Measurements from ENCODE around the gene CELSR1.

The CELSR1 gene

GRCh38 chr22:46490538-46490937 lies 46.9 kb downstream of the CELSR1 start:
- H3K36me3 ChIP-seq (replicated peaks; ENCODE audit: insufficient read depth, low read length): no peaks in the 10 kb centered on the region
- H3K79me2 ChIP-seq (ENCODE audit: low read length): no peaks in the 10 kb centered on the region
- no peaks in the 10 kb centered on the region for H3K9me2 ChIP-seq (replicated peaks; ENCODE audit: insufficient read depth, low read length)
- H2AFZ ChIP-seq (ENCODE audit: low read length): no peak overlapping the region
- H3K9ac ChIP-seq (ENCODE audit: low read length): no peak overlapping the region
- TF ChIP-seq EZH2 (optimal IDR thresholded peaks at IDR 0.05; ENCODE audit: low read depth, low read length): no peak
- 0 out of 2 replicates have a peak, but pooled peaks cover 3% of the 10 kb centered on the region for H3F3A ChIP-seq (ENCODE audit: insufficient read depth, low read length)
- H3K27ac ChIP-seq (ENCODE audit: low read length): peak overlapping the region; percentile 66; the same call in 1 of the 2 replicates
- H3K4me1 ChIP-seq (ENCODE audit: low read length): peaks cover 14% of the 10 kb centered on the region
- DNase-seq: peak; percentile 71
- H3K9me3 ChIP-seq (replicated peaks; ENCODE audit: insufficient read depth, low read length): no peaks in the 10 kb centered on the region
- no peak overlapping the region for H3K4me3 ChIP-seq (ENCODE audit: low read length)
- H3K4me2 ChIP-seq (ENCODE audit: low read depth, low read length): no peak overlapping the region
- no peaks in the 10 kb centered on the region for H3K27me3 ChIP-seq (replicated peaks; ENCODE audit: insufficient read depth, low read length)
- H4K20me1 ChIP-seq (ENCODE audit: insufficient read depth, low read length): no peaks in the 10 kb centered on the region

DNA sequence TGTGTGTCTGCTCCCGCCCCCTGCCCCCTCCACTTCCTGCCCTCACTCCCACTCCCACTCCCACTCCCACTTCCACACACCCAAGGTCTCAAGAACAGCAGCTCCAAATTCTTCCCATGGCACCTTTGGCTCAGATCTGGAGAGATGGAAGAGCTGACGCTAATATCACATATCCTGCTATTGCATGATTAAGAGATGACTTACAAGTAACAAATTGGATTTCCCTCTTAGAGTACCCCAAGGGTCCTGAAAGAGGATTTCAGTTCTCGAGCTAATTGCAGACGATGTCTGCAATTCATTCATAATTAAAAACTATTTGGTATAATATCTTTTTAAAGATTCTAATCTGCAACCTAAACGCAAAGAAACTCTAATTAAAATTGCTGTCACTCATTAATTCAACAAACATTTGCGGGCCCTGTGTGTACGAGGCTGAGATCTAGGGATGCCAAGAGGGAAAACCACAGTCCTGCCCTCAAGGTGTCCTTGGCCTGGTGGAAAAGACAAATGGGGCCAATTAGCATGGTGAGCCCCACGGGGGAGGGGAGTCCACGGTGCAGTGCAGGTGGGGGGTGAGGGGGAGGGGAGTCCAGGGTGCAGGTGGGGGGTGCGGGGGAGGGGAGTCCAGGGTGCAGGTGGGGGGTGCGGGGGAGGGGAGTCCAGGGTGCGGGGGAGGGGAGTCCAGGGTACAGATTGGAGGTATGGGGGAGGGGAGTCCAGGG lies 50.3 kb downstream of the CELSR1 start:
- Histone ChIP-seq H3K9me2 (replicated peaks; ENCODE audit: insufficient read depth, low read length) (no peaks in the 10 kb centered on the region), H3K36me3 (replicated peaks; ENCODE audit: insufficient read depth, low read length) (no peaks in the 10 kb centered on the region), H3K9ac (ENCODE audit: low read length) (no peak overlapping the region), H3K4me1 (ENCODE audit: low read length) (peaks cover 14% of the 10 kb centered on the region), H3K4me2 (ENCODE audit: low read depth, low read length) (no peak overlapping the region), H2AFZ (ENCODE audit: low read length) (no peak overlapping the region), H3K27me3 (replicated peaks; ENCODE audit: insufficient read depth, low read length) (no peaks in the 10 kb centered on the region), H3F3A (ENCODE audit: insufficient read depth, low read length) (0 out of 2 replicates have a peak, but pooled peaks cover 3% of the 10 kb centered on the region), H3K27ac (ENCODE audit: low read length) (no peak overlapping the region), H3K79me2 (ENCODE audit: low read length) (no peaks in the 10 kb centered on the region), H4K20me1 (ENCODE audit: insufficient read depth, low read length) (no peaks in the 10 kb centered on the region), H3K4me3 (ENCODE audit: low read length) (no peak overlapping the region), H3K9me3 (replicated peaks; ENCODE audit: insufficient read depth, low read length) (no peaks in the 10 kb centered on the region)
- no peak for TF ChIP-seq EZH2phosphoT487 (IDR thresholded peaks at IDR 0.05; ENCODE audit: low read length)
- no peak for TF ChIP-seq EZH2 (optimal IDR thresholded peaks at IDR 0.05; ENCODE audit: low read depth, low read length)
- no peak for TF ChIP-seq CTCF (IDR thresholded peaks at IDR 0.05; ENCODE audit: low read length)
- DNase-seq: no peak

DNA sequence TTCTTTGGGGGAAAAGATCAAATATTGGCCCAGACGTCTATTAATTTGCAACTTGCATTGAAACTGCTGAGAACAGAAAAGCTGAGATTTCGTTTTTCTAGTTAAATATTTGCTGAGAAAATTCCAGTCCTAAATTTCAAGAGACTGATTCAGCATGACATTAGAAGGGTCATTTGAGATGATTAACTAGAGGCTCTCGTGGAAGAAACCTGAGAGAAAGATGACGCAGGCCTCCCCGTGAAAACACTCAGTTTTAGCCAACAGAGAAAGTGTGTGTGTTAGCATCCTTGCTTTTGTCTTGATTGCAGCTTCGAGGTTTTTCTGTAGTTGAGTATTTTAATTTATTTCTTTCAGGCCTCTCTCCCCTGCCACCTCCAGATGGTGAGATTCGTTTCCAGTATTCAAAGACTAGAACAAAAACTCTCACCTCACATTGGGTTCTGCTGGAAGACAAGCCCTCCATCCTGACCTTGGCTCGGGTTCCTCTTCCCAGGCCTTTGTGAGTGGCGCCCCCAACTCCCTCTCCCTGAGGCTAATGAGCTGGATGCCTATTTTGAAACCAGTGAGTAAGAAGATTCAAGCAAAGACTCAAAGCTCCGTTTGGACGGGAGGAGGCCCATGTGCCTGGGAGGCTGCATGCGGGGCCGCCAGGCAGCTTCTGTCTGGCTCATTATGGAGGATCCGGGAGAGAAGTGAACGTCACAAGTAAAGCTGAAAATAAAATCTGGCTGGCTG lies 52.4 kb downstream of the CELSR1 start:
- no peak overlapping the region for H3K4me2 ChIP-seq (ENCODE audit: low read depth, low read length)
- no peaks in the 10 kb centered on the region for H4K20me1 ChIP-seq (ENCODE audit: insufficient read depth, low read length)
- no peak overlapping the region for H2AFZ ChIP-seq (ENCODE audit: low read length)
- no peak overlapping the region for H3K27ac ChIP-seq (ENCODE audit: low read length)
- H3K79me2 ChIP-seq (ENCODE audit: low read length): no peaks in the 10 kb centered on the region
- H3K4me3 ChIP-seq (ENCODE audit: low read length): no peak overlapping the region
- no peak overlapping the region for H3K9ac ChIP-seq (ENCODE audit: low read length)
- H3K9me3 ChIP-seq (replicated peaks; ENCODE audit: insufficient read depth, low read length): no peaks in the 10 kb centered on the region
- 0 out of 2 replicates have a peak, but pooled peaks cover 2% of the 10 kb centered on the region for H3F3A ChIP-seq (ENCODE audit: insufficient read depth, low read length)
- no peaks in the 10 kb centered on the region for H3K9me2 ChIP-seq (replicated peaks; ENCODE audit: insufficient read depth, low read length)
- TF ChIP-seq CTCF (IDR thresholded peaks at IDR 0.05; ENCODE audit: low read length): no peak
- TF ChIP-seq EZH2phosphoT487 (IDR thresholded peaks at IDR 0.05; ENCODE audit: low read length): no peak
- TF ChIP-seq EZH2 (optimal IDR thresholded peaks at IDR 0.05; ENCODE audit: low read depth, low read length): no peak
- DNase-seq: no peak
- H3K4me1 ChIP-seq (ENCODE audit: low read length): peaks cover 14% of the 10 kb centered on the region
- H3K36me3 ChIP-seq (replicated peaks; ENCODE audit: insufficient read depth, low read length): no peaks in the 10 kb centered on the region
- H3K27me3 ChIP-seq (replicated peaks; ENCODE audit: insufficient read depth, low read length): 0 out of 2 replicates have a peak, but pooled peaks cover 1% of the 10 kb centered on the region
